ENCODE measurements around the gene PCBD1.
A peak's percentile ranks its signal among the peaks of the same experiment; 100 is the strongest.

The PCBD1 gene

DNA sequence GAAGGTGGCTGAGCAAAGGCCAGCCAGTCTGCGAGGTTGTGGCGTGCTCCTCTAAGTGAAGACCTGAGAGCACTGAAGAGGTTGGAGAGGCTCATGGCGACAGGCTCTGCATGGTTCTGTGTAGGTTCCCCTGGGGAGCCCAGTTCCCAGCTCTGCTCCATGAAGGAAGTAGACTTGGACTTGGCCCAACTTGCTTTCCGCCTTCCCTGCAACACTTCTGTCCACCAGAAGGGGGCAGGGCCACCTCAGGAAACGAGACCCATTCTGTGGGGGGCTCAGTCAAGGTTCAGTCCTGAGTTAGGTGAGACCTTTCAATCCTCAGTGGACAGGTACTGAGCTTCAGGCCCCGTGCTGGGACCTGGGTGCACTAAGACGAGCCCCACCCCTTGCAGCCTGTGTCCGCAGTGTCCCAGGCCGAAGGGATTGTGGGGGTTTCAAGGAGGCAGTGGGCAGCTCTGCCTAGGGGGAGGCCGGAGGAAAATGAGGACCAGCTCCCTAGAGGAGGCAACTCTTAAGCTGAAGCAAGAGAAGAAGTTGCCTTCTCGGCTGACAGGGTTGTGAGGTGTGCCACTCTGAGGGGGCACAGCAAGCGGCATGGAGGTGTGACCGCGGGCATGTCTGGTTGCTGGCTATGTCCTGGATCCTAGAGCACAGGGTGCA lies 15.0 kb upstream of the PCBD1 start:
- DNase-seq (ENCODE audit: low read depth in 3 of 3, low spot score in 1 of 3): no peak

DNA sequence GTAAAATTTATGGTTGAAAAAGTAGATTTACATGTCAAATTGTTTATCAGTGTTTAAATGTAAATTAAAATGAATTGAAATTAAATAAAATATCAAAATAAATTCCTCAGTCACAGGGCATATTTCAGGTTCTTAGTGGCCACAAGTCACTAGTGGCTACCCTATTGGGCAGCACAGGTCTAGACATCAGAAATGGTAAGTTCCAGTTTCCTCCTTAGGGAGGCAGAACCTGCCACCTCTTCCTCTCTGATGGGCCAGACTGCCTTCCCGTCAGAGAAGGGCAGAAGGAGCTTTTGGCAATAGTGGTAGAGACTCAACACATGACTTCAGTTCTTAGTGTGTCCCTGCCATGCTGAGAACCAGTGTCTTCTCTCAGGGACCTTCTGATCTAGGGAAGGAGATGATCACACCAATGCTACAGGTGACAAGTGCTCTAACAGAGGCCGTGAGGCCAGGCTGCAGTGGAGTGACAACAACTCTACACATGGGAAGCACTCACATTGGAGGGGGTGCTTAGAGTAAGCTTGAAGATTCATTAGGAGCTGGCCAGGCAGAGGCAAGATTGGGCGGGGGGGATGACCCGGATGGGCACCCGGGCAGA lies 14.4 kb upstream of the PCBD1 start:
- no peak for DNase-seq (ENCODE audit: low read depth in 3 of 3, low spot score in 1 of 3)

DNA sequence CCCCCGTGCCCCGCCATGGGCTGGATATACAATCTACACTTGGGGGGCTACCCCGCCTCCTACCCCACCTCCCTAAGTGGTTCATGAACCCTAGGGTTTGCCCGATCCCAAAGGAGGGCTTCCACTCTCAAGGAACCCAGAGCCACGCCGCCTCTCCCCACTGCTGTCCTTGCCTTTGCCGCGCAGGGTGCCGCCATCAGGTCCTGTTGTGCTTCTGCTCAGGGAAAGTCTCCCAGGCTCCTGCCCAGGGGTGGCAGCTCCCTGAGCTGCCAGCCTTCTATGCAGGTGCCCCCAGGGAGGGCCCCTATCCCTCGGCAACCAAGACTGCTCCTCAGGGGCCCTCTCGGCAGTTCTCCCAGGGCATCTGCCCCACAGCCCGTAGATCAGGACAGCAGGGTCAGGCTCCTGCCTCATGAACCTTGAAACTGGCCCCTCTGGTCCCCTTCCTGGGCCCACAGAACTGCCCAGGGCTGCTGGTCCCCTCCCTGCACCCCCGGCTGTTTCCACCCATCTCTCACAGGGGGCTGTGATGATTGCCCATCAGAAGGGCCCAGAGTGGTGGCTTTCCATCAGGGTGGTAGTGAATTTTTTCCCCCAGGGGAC lies 13.0 kb upstream of the PCBD1 start:
- no peak for DNase-seq (ENCODE audit: low read depth in 3 of 3, low spot score in 1 of 3)

DNA sequence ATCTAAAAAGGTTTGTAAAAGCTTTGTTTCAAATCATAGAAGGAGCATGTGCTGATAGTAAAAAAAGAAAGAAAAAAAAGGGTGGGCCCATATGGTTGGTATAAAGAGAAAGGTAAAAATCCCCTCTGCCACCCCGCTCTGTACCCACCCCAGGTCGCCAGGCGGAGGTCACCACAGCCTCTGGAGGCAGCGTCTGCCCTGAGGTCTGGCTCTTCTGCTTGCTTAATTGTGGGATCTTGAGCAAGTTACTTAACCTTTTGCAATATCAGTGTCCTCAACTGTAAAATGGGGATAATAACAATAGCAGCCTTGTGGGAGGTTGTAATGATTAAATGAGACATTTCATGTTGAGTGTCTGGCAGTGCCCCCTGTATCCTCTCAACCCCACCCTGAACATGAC lies 10.7 kb upstream of the PCBD1 start:
- no peak for DNase-seq (ENCODE audit: low read depth in 3 of 3, low spot score in 1 of 3)

DNA sequence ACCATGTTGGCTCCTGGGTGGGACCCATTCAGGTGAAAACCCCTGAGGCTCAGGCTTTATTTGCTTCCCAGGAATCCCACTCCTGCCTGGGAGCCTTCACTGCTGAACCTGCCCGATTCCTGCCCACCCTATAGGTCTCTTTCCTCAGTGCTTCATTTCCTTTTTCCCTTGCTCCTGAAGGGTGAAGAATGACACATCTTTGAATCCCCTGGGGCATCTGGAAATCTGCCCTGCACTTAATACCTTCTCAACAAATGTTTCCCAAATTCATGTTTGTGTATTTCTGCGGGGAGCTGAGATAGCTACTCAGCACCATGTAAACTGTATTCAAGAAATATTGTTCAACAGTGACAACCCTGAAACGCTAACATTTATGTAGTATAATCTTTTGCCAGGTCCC lies 10.3 kb upstream of the PCBD1 start:
- DNase-seq (ENCODE audit: low read depth in 3 of 3, low spot score in 1 of 3): no peak

DNA sequence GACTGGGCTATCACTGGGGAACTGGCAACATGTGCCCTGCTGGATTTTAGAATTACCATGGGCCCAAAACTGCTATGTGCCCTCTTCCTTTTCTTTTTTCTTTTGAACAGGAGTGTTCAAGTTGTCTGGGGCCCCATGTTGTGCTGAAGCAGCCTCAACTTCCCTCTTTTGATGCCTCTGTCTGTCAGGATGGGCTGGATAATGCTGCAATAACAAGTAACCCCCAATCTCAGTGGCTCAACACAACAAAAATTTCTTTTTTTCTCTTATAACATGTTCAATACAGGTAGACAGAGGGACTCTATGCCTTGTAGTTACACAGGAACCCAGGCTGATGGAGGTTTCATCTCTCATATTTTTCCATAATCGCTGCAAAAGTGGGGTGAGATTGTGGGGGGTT lies 8.2 kb upstream of the PCBD1 start:
- no peak for DNase-seq (ENCODE audit: low read depth in 3 of 3, low spot score in 1 of 3)

DNA sequence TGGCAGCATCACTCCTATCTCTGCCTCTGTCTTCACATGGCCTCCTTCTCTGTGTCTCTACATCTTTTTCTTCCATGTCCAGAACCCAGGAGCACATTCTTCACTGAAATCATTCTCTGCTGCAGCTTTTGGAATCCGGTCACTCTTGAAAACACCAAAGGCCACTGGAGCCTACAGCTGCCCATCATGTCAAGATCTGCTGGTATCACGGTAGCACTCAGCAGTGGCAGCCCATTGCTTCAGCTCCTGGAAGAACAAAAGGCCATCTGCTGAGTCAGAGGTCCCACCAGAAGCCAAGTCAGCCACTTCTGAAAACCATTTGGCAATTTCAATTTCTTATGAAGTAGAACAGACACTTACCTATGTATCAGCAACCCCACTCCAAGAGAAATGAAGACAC lies 6.1 kb upstream of the PCBD1 start:
- no peak for DNase-seq (ENCODE audit: low read depth in 3 of 3, low spot score in 1 of 3)

DNA sequence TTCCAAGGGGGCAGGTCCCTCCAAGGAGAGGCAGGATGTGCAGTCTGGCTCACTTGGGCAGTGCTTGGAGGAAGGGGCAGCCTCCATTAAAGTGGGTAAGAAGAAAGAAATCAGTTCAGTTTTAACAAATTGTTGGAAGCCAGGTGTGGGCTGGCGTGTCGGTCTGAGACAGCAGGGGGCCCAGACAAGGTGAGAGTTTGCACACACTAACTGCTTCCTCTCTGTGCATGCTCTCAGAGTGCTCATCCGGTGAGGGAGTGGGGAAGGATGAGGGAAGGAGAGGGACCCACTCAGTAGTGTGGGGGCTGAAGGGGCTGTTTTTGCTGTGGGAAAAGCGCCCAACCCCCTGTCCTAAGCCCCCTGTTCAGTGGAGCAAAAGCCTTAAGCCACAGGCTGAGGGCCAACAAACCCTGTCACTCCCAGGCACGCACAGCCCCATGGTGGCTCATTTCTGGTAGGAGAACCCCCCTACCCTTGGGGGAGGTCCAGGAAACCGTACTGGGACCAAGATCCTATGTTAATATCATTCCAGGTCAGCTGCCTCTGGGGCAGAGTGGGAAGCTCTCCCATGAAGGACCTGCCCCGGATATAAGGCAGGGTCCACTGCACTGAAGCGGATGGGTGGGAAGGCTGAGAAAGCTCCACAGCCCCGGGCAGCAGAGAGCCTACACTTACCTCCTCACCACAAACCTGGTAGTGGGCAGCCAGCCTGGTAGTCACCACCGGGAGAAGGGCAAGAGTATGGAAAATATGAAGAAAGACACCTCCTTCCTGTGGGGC lies 5.1 kb upstream of the PCBD1 start:
- DNase-seq (ENCODE audit: low read depth in 3 of 3, low spot score in 1 of 3): no peak

DNA sequence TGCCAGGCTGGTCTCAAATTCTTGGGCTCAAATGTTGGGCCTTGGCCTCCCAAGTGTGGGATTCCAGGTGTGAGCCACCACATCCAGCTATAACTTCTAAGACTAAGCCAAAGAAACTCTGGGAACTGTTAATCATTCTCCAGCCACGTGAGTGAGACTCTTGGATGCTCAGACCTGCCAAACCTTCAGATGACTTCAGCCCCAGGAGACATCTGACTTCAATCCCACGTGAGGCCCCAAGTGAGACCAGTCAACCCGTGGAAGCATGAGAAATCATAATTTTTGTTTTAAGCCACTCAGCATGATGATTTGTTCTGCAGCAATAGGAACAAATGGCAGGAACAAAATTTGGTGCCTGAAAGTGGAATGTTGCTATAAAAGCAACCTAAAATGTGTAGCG lies 4.3 kb upstream of the PCBD1 start:
- no peak for DNase-seq (ENCODE audit: low read depth in 3 of 3, low spot score in 1 of 3)

DNA sequence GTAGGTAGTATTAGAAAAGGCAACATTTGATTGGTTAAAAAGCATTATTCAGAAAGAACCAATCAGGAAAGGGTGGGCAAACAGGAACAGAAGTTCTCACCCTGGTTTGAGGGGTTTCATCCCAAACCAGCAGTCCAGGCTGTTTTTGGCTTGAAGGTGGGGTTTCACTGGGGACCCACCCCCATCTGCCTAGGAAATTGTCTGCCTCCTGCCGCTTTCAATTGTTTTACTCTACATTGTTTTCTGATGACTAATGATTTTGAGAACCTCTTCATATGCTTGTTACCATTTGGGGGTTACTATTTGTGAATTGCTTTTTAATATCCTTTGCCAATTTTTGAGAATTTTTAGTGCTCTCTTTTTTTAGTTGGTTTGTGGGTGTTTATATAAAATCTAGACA lies 3.3 kb upstream of the PCBD1 start:
- DNase-seq (ENCODE audit: low read depth in 3 of 3, low spot score in 1 of 3): no peak

DNA sequence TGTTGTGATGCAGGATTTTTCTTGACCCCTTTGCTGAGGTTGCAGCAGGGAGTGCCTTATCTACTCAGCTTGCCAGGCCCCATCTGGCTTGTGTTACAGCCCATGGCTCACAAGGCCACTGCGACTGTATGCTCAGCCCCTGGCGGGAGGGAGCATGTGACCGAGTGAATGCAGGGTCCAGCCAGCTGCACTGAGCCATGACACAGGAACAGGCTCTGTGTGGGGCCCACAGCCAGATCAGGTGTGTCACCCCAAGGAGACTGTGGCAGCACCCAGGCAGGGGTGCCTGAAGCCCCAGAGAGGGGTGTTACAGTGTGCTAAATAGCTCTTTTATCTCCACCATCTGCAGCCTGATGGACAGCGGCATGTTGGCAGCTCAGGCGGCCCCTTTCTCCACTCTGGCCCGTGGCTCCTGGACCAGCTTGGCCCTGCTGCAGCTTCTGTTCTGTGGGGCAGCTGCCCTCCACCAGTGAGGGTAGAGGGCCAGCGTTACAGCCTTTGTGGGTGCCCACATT lies 2.6 kb upstream of the PCBD1 start:
- no peak for DNase-seq (ENCODE audit: low read depth in 3 of 3, low spot score in 1 of 3)

DNA sequence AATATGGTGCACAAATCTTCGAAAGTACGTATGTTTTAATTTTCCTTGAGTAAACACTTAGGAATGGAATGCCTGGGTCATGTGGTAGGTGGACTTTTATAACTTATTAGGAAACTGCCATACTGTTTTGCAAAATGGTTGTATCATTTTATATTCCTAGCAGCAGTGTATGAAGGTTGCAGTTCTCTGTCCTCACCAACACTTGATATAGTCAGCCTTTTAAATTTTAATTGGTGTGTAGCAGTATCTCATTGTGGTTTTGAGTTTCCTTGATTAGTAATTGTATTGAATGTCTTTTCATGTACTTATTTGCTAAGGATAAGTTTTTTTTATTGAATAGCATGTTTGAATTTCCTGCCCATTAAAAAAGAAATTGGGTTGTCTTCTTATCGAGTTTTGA lies 926 bp upstream of the PCBD1 start:
- no peak for DNase-seq (ENCODE audit: low read depth in 3 of 3, low spot score in 1 of 3)

DNA sequence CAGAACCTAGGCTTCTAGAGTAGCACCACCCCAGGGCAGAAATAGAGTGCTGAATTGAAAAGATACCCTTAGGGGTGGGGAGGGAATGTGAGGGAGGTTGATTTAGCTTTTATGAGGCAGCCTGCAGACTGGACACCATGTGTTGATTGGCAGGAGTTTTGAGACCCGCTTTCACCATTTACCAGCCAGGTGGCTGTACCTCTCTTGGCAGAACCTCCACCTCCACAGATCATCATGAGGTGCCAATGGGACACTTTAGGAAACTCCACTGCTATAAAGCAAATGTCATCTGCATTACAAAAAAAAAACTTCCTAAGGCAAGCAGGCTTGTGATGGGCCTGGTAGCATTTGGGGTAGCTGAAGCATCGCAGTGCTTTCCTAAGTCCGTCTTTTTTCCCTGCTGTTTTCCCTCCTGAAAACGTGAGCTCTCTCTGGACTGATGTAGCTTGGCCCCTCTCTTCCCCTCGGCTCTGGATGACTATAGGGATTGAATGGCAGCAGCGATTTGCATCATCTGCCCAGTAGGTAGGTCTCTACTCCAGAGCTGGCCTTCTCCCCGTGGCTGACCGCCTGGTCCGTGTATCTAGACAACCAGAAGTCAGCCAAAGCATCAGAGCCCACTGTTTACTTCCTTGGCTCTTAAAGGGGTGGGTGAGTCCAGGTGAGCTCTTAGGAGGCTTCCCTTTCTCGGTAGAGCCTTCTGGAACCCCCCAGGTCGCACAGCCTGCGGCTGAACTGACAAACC lies 1.3 kb downstream of the PCBD1 start:
- DNase-seq (ENCODE audit: low read depth in 3 of 3, low spot score in 1 of 3): no peak

DNA sequence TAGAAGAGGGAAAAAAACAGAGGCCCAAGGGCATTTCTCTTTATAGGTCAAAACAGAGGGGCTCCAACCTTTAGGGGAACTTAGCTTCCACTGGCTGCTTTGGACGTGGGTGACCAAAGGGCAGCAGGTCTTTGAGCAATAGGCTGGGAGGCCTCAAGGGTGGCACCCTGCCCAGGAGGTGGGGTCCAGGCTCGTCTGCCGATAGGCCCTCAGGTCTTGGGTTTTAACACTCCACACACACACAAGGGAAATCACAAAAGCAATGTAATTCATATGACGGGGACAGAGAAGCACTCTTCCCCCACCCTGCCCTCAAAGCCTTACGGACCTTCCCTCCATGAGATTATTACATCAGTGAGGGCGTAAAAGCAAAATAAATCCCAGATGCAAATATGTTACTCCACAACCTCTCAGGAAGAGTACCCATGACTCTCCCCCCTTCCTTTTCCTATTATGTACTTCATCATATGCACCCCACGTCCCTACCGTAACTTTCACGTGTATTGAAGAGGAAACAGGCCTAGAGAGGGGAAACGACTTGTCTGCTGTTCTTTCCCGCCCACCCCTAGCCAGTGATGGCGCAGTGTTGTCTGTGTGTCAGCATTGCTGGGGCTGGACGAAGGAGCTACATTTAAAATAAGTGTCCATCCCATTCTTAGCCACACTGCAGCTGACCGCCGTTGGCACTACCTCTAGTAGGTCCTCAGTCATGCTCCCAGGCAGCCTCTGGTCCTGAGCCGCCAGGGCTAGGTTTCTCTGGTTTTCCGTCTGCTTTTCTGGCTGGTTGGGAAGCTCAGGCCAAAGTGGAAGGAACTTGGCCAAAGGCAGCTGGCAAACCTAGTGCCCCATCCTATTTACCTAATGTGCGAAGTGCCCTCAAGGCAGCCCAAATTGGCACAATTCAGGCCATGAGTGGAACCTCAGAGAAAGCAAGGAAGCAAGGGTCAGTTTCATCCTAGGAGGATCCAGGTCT lies 2.1 kb downstream of the PCBD1 start:
- DNase-seq (ENCODE audit: low read depth in 3 of 3, low spot score in 1 of 3): no peak

DNA sequence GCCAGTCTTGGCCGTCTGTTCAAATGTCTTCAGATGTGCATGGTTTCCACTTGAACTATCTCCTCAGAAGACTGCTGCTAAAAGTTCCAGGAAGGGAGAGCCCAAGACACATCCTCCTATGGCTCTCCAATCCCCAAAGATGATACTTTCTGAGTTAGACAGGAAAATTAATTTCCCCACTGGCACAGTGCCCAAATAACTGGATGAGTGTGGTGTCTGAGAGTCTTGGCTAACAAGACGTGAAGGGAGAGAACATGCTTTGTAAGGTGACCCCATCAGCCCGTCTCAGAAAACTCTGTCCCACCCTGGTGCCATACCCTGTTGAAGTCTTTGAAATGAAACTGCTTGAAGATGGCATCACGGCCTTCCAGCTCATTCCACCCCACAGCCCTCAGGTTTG lies 2.9 kb downstream of the PCBD1 start:
- DNase-seq (ENCODE audit: low read depth in 3 of 3, low spot score in 1 of 3): no peak

DNA sequence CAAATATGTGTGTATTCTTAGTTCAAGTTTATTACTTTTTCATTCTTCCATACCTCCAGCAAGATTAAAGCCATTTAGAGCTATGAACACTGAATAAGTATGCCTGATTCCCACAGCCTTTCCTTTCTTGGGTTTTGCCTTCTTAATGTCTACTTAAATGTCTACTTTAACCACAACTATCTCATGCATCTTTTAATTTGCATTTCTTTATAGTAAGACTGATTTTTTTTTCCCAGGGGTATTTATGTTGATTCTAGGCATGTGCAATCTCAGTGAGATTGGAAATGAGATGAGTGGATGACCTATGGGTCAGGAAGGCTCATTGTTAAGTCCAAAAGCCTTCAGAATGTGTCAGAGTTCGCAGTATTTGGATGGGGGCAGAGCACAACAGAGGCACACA lies 3.6 kb downstream of the PCBD1 start:
- DNase-seq (ENCODE audit: low read depth in 3 of 3, low spot score in 1 of 3): no peak

DNA sequence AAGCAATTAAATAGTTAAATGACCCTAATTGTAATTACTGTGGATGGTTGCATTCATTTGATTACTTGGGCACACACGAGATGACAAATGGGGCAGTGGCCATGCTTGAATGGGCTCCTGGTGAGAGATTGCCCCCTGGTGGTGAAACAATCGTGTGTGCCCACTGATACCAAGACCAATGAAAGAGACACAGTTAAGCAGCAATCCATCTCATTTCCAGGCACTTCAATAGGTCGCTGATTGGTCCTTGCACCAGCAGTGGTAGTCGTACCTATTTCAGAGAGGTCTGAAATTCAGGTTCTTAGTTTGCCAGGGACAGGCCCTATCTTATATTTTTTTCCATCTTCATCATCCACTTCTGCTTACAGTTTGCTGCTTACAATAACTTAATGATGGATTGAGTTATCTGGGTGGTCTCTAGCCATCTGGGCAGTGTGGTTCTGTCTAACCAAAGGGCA lies 8.3 kb downstream of the PCBD1 start:
- peak; percentile 39 to 53 (median 51) for DNase-seq (ENCODE audit: low read depth in 3 of 3, low spot score in 1 of 3)

DNA sequence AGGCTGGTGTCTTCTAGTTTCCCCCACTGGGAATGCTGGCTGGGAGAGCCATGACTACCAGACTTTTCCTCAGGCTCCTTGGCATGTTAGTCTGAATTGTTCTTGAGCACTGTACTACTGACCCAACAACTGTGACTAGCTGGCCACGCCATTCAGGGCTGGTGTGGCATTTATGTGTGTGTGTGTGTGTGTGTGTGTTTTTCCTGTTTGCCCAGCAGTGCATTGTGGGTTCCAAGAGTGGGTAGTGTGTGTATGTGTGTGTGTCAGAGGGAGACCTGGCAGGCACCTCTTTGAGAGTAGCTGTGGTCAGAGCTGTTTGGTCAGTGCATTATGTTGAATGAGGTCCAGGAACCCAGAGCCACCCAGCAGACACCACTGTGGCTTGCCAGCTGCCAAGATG lies 9.2 kb downstream of the PCBD1 start:
- no peak for DNase-seq (ENCODE audit: low read depth in 3 of 3, low spot score in 1 of 3)

DNA sequence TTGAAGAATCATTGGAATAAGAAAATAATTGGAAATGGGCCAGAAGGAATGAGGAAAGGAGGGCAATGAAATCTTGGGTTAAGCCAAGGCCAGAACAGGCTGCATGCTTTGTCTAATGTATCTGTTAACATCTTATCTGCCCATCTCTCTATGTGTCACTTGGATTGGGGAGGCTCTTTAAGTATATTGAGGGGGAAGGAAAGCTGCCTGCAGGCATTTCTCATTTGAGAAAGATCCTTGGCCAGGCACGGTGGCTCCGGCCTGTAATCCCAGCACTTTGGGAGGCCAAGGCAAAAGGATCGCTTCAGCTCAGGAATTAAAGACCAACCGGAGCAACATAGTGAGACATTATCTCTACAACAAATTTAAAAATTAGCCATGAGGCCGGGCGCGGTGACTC lies 14.3 kb downstream of the PCBD1 start:
- no peak for DNase-seq (ENCODE audit: low read depth in 3 of 3, low spot score in 1 of 3)

DNA sequence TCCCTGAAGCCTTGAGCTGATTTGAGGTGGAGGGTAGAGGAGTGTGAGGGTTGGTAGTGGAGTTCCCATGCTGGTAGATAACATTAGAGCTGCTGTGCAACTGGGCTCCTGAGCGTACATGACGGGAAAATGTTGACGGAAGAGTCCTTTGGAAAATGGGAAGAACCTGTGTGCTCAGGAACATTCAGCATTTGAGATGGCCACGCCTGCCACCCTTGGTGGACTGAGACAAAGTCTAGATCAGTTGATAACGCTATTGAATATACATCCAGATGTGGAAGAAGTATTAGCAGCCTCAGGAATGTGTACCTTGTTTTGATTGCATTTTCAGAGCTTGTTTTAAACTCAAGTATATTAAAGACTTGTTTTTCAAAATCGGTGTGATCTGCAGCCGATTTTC lies 16.1 kb downstream of the PCBD1 start:
- DNase-seq (ENCODE audit: low read depth in 3 of 3, low spot score in 1 of 3): no peak
